ENCODE results near the gene KIAA0232.

The KIAA0232 gene

DNA sequence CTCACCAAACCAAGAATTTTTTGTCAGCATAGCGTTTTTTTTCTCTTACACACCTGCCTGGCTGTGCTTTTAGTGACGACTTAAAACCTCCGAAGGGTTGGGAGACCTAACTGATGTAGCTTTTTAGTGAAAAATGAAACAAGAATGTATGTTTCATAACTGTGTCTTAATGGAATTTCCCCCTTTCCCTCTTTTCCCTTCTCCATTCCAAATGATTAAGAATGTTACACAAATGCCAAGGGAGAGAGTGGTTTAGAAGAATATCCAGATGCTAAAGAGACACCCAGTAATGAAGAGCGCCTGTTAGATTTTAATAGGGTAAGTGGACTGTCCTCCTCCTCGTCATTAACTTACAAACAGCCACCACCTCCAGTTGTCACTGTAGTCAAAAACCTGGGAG, 93.9 kb downstream of the KIAA0232 start:
- Histone ChIP-seq H3K4me3 (ENCODE audit: low read length) (no peak overlapping the region), H3K9me3 (ENCODE audit: control insufficient read depth, insufficient read depth, low read length) (no peaks in the 10 kb centered on the region), H3K36me3 (ENCODE audit: control insufficient read depth, low read length) (peaks cover 62% of the 10 kb centered on the region), H3K4me2 (ENCODE audit: low read length) (no peak overlapping the region), H3K27me3 (ENCODE audit: control insufficient read depth, low read length) (no peaks in the 10 kb centered on the region), H4K20me1 (ENCODE audit: control insufficient read depth, insufficient read depth, low read depth, low read length) (no peaks in the 10 kb centered on the region), H3K9me2 (replicated peaks; ENCODE audit: control insufficient read depth, low read length) (no peaks in the 10 kb centered on the region), H3F3A (ENCODE audit: control insufficient read depth, insufficient read depth) (peaks cover 4% of the 10 kb centered on the region; the same call in 1 of the 2 replicates), H3K79me2 (ENCODE audit: control insufficient read depth, low read length) (no peaks in the 10 kb centered on the region), H3K27ac (ENCODE audit: low read depth, low read length) (no peak overlapping the region), H3K4me1 (ENCODE audit: control insufficient read depth, low read length) (peaks cover 9% of the 10 kb centered on the region)
- TF ChIP-seq, protein P1, sequence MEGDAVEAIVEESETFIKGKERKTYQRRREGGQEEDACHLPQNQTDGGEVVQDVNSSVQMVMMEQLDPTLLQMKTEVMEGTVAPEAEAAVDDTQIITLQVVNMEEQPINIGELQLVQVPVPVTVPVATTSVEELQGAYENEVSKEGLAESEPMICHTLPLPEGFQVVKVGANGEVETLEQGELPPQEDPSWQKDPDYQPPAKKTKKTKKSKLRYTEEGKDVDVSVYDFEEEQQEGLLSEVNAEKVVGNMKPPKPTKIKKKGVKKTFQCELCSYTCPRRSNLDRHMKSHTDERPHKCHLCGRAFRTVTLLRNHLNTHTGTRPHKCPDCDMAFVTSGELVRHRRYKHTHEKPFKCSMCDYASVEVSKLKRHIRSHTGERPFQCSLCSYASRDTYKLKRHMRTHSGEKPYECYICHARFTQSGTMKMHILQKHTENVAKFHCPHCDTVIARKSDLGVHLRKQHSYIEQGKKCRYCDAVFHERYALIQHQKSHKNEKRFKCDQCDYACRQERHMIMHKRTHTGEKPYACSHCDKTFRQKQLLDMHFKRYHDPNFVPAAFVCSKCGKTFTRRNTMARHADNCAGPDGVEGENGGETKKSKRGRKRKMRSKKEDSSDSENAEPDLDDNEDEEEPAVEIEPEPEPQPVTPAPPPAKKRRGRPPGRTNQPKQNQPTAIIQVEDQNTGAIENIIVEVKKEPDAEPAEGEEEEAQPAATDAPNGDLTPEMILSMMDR (IDR thresholded peaks at IDR 0.05; ENCODE audit: low read depth, low read length, poor library complexity, severe bottlenecking): no peak
- TF ChIP-seq EZH2phosphoT487 (IDR thresholded peaks at IDR 0.05; ENCODE audit: borderline replicate concordance, low read length): no peak

DNA sequence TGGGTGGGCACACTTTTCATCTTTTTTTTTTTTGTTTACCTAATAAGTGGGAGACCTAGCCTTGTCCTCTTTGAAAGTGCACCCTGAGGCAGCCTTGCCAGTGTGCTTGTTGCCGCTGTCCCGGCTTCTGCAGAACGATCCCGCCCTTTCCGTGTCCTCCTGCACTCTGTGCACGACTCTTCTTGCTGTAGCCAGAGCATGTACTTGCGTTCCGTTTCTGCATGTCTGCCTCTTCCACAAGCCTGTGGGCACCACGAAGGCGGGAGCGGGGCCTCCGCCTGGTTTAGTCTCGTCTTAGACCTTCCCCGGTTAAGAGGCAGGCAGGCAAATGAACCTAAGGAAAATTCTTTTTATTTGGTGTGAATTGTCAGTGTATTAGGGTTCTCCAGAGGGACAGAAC, 94.5 kb downstream of the KIAA0232 start:
- TF ChIP-seq EZH2phosphoT487 (IDR thresholded peaks at IDR 0.05; ENCODE audit: borderline replicate concordance, low read length): no peak
- TF ChIP-seq, protein P1 (IDR thresholded peaks at IDR 0.05; ENCODE audit: low read depth, low read length, poor library complexity, severe bottlenecking): no peak
- H3K4me2 ChIP-seq (ENCODE audit: low read length): no peak overlapping the region
- H3K9me2 ChIP-seq (replicated peaks; ENCODE audit: control insufficient read depth, low read length): no peaks in the 10 kb centered on the region
- H3K79me2 ChIP-seq (ENCODE audit: control insufficient read depth, low read length): no peaks in the 10 kb centered on the region
- peaks cover 8% of the 10 kb centered on the region for H3K4me1 ChIP-seq (ENCODE audit: control insufficient read depth, low read length)
- H4K20me1 ChIP-seq (ENCODE audit: control insufficient read depth, insufficient read depth, low read depth, low read length): no peaks in the 10 kb centered on the region
- no peaks in the 10 kb centered on the region for H3K27me3 ChIP-seq (ENCODE audit: control insufficient read depth, low read length)
- H3K36me3 ChIP-seq (ENCODE audit: control insufficient read depth, low read length): peaks cover 64% of the 10 kb centered on the region
- H3F3A ChIP-seq (ENCODE audit: control insufficient read depth, insufficient read depth): peaks cover 4% of the 10 kb centered on the region; the same call in 1 of the 2 replicates
- no peak overlapping the region for H3K4me3 ChIP-seq (ENCODE audit: low read length)
- no peak overlapping the region for H3K27ac ChIP-seq (ENCODE audit: low read depth, low read length)
- no peaks in the 10 kb centered on the region for H3K9me3 ChIP-seq (ENCODE audit: control insufficient read depth, insufficient read depth, low read length)

- H3K27me3 ChIP-seq (ENCODE audit: control insufficient read depth, low read length): no peaks in the 10 kb centered on the region
- H3K4me1 ChIP-seq (ENCODE audit: control insufficient read depth, low read length): no peaks in the 10 kb centered on the region
- no peak overlapping the region for H3K4me2 ChIP-seq (ENCODE audit: low read length)
- no peak overlapping the region for H3K4me3 ChIP-seq (ENCODE audit: low read length)
- no peaks in the 10 kb centered on the region for H3K79me2 ChIP-seq (ENCODE audit: control insufficient read depth, low read length)
- no peak overlapping the region for H3K27ac ChIP-seq (ENCODE audit: low read depth, low read length)
- H3K9me2 ChIP-seq (replicated peaks; ENCODE audit: control insufficient read depth, low read length): no peaks in the 10 kb centered on the region
- peaks cover 56% of the 10 kb centered on the region for H3K36me3 ChIP-seq (ENCODE audit: control insufficient read depth, low read length)
- H3K9me3 ChIP-seq (ENCODE audit: control insufficient read depth, insufficient read depth, low read length): no peaks in the 10 kb centered on the region
- H3F3A ChIP-seq (ENCODE audit: control insufficient read depth, insufficient read depth): 0 out of 2 replicates have a peak, but pooled peaks cover 2% of the 10 kb centered on the region
- no peak for TF ChIP-seq EZH2phosphoT487 (IDR thresholded peaks at IDR 0.05; ENCODE audit: borderline replicate concordance, low read length)
- TF ChIP-seq, protein P1 (IDR thresholded peaks at IDR 0.05; ENCODE audit: low read depth, low read length, poor library complexity, severe bottlenecking): no peak
- no peaks in the 10 kb centered on the region for H4K20me1 ChIP-seq (ENCODE audit: control insufficient read depth, insufficient read depth, low read depth, low read length)
Observed at GRCh38 chr4:6878451-6879059, 96.0 kb downstream of the KIAA0232 start.
